Colonic mucosa (tissue), 4 donors: ENCODE results near the gene KLF7. TPM values are rescaled to one million over a fixed set of nuclear protein-coding genes. Genes with fewer than 3 reads are reported as not detected.

ENCODE experiments used
- DNase-seq: peaks from one replicate; pipeline ENCODE4 v3.0.0-alpha.2; 2020
- H3K27ac ChIP-seq: fragments of 200-600 bp; one replicate; pipeline ENCODE4 v1.8.0; 2021
- H3K27me3 ChIP-seq: fragments of 200-600 bp; one replicate; pipeline ENCODE4 v1.8.0; 2021
- H3K36me3 ChIP-seq: fragments of 200-600 bp; one replicate; pipeline ENCODE4 v1.8.0; 2021
- H3K4me1 ChIP-seq: fragments of 200-600 bp; one replicate; pipeline ENCODE4 v1.8.0; 2021; ENCODE audit warnings: mild to moderate bottlenecking
- H3K4me3 ChIP-seq: fragments of 200-600 bp; one replicate; pipeline ENCODE4 v1.8.0; 2021
- H3K9ac ChIP-seq, 2 donors: one replicate each; pipeline ENCODE4 v1.7.0; 2013; ENCODE audit warnings: control low read depth in 2 of 2, low read depth in 2 of 2, low read length in 2 of 2
- H3K9me3 ChIP-seq: fragments of 200-600 bp; one replicate; pipeline ENCODE4 v1.8.0; 2021
- CTCF ChIP-seq: fragments of 200-600 bp; IDR thresholded peaks from one replicate; pipeline ENCODE4 v1.8.0; 2022; ENCODE audit warnings: antibody characterized with exemption, mild to moderate bottlenecking
- intact Hi-C: fragments of 100-400 bp; cut with DNase I; formaldehyde crosslinking; loops from one replicate; pipeline ENCODE4 v1.14.1; 2022
- total RNA-seq, 2 donors: library from RNA; stranded (reverse); fragmentation: NEBNext Ultra II Directional in 1 of 2; extraction: Animal tissue kit (Norgen Biotek cat#: 25700) in 1 of 2; gene quantifications; one replicate each; pipeline ENCODE4 v1.2.1, GENCODE V29; 2021
- donor health status: healthy.
- donor health status: DM: no; HTN: no; CAD: no.
- donor health status: DM: no; HTN: no; CAD: no.

Gene KLF7
- total RNA-seq, 2 donors from 2014 or later, result 4.7 to 12.9 TPM

GRCh38 chr2:207135801-207136457 lies 29.8 kb downstream of the KLF7 start:
- Histone ChIP-seq H3K4me1 (peaks cover 4% of the 10 kb centered on the region), H3K9ac (peak overlapping the region in 1 of 2 donors; percentile 15)
- intact Hi-C loops, result no loop called here

GRCh38 chr2:207135340-207135739 lies 30.4 kb downstream of the KLF7 start:
- no peak overlapping the region for H3K27ac ChIP-seq
- H3K4me3 ChIP-seq, result no peak overlapping the region
- no peaks in the 10 kb centered on the region for H3K27me3 ChIP-seq
- intact Hi-C loops, result no loop called here
- H3K9ac ChIP-seq, result no peak overlapping the region
- H3K36me3 ChIP-seq, result no peaks in the 10 kb centered on the region
- no peak for DNase-seq
- no peaks in the 10 kb centered on the region for H3K9me3 ChIP-seq
- H3K4me1 ChIP-seq, result peaks cover 4% of the 10 kb centered on the region
- TF ChIP-seq CTCF, result no peak

More at GRCh38 chr2:207135801-207136457, 29.8 kb downstream of the KLF7 start:
- Histone ChIP-seq H3K9me3 (no peaks in the 10 kb centered on the region), H3K4me3 (no peak overlapping the region), H3K36me3 (no peaks in the 10 kb centered on the region), H3K27ac (no peak overlapping the region), H3K27me3 (no peaks in the 10 kb centered on the region)
- TF ChIP-seq CTCF, result no peak
- DNase-seq, result no peak

- H3K4me1 ChIP-seq, result peaks cover 4% of the 10 kb centered on the region
- no peaks in the 10 kb centered on the region for H3K36me3 ChIP-seq
- peak overlapping the region; percentile 6 for H3K27ac ChIP-seq
- H3K4me3 ChIP-seq, result no peak overlapping the region
- no peak for TF ChIP-seq CTCF
- H3K27me3 ChIP-seq, result no peaks in the 10 kb centered on the region
- intact Hi-C loops, result no loop called here
- no peak overlapping the region for H3K9ac ChIP-seq
- no peaks in the 10 kb centered on the region for H3K9me3 ChIP-seq
- DNase-seq, result peak; percentile 26
These were observed 31.8 kb downstream of the KLF7 start for GRCh38 chr2:207133820-207134519.

- Histone ChIP-seq H3K9ac (no peak overlapping the region), H3K9me3 (no peaks in the 10 kb centered on the region), H3K27ac (peak overlapping the region; percentile 6), H3K4me1 (peaks cover 4% of the 10 kb centered on the region), H3K4me3 (no peak overlapping the region), H3K27me3 (no peaks in the 10 kb centered on the region), H3K36me3 (no peaks in the 10 kb centered on the region)
- no peak for DNase-seq
- TF ChIP-seq CTCF, result no peak
- intact Hi-C loops, result no loop called here
These were observed 32.3 kb downstream of the KLF7 start for GRCh38 chr2:207133458-207133819.

- no peaks in the 10 kb centered on the region for H3K9me3 ChIP-seq
- no peaks in the 10 kb centered on the region for H3K27me3 ChIP-seq
- peaks cover 4% of the 10 kb centered on the region for H3K4me1 ChIP-seq
- no peak overlapping the region for H3K4me3 ChIP-seq
- no peak overlapping the region for H3K9ac ChIP-seq
- no peaks in the 10 kb centered on the region for H3K36me3 ChIP-seq
- no peak for DNase-seq
- intact Hi-C loops, result no loop called here
- no peak overlapping the region for H3K27ac ChIP-seq
- TF ChIP-seq CTCF, result no peak
These were observed 33.7 kb downstream of the KLF7 start for GRCh38 chr2:207132019-207132418.
